ENCODE data around the gene ZNF345.
A peak's percentile ranks its signal among the peaks of the same experiment; 100 is the strongest.

Gene ZNF345

DNA sequence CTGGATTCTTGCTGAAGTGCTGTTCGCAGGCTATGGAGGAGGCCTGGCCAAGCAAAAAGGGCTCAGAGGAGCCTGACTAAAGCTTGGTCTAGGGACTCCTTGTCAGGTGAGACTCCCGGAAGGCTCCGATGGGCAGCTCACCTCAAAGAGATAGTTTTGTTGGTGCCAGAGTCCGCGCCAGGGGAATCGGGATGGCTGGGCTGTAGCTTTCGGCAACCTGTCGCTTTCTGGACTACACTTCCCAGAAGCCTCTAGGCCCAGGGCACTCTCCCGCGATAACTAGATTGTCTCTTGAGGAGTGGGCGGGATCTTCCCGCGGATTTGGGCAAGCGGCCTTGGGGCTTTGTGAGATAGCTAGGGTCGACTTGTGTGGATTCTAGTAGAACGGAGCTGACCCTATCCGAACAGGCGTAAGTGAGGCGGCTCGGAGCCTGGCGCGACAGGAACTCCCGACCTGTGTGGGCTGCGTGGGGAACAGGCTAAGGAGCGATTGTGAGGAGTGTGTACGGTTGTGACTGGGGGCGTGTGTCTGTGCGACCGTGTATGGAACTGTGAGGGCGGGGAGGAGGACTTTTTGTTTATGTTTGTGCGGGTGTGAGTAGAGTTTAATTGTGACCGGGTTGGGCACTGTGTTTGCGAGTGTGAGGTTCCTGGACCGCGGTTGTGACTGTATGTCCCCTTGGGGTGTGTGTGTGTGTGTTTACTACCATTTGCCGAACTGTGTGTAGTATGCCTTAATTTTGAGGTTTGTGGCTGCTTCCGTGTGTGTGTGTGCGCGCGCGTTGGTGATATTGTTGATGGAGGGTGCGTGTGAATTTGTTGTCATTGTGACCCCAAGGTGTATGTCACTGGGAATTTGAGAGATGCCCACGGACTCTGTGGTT, at the start of gene ZNF345:
Gene ZNF345, plus strand, starts transcription at position 318 of the 884 bp plus-strand sequence. CDS start 25,955 bp downstream, outside the sequence.
- peak; percentile 99 for DNase-seq

DNA sequence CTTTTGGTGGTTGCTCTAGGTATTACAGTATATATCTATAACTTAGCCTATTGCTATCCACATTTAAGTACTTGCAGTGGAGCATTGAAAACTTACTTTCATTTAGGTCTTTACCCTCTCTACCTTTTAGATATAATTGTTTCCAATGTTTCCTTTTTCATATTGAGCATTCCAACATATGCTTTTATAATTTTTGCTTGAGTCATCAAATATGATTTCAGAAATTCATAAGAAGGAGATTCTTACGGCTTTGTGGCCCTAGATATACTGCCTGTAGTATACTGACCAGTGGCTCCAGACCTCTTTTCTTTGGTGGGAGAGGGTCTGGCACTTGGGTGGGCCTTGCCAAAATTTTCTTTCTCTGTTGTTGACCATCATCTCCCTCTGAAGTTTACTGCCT, 45.3 kb upstream of the ZNF345 start:
- DNase-seq, result no peak

DNA sequence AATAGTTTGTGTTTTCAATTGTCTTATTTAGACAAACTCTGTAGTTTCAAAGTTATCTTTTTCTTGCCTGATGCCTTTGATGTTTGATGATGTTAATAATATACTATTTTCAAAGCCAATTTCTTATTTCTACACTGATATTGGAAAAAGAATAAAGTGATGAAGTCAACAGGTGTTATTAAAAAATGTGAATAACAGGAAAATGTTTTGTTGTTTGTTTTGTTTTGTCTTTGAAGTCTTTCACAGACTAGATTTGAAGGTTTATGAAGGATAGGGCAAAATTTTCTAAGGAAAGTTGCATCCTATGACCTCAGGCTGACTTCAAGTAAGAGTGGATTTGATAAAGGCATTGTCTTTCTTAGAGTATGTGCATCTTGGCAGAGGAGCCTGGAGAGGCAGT, 43.6 kb upstream of the ZNF345 start:
- DNase-seq, result no peak

DNA sequence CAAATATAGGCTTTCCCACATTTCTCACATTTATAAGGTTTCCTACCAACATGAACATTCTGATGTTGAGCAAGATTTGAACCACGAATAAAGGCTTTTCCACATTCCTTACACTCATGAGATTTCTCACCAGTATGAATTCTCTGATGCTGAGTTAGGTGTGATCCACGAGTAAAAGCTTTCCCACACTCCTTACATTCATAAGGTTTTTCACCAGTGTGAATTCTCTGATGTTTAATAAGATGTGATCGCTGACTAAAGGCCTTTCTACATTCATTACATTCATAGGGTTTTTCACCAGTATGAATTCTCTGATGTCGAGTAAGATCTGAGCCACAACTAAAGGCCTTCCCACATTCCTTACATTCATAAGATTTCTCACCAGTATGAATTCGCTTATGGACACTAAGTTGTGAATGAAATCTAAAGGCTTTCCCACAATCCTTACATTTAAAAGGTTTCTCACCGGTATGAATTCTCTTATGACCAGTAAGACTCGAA, 31.5 kb upstream of the ZNF345 start:
- no peak for DNase-seq

DNA sequence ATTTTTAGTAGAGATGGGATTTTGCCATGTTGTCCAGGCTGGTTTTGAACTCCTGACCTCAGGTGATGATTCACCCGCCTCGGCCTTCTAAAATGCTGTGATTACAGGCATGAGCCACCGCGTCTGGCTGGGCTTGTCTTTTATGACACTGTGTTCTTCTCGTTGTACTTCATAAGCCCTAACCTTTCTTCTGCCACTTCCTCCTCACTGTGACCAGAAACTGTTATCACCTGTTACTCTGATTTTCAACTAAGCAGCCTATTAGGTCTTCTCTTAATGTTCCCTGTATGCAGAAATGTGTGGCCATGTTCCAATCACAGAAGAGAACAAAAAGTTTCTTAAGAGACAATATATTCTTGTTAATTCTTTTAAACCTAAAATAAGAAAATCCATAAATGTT, 28.9 kb upstream of the ZNF345 start:
- no peak for DNase-seq

DNA sequence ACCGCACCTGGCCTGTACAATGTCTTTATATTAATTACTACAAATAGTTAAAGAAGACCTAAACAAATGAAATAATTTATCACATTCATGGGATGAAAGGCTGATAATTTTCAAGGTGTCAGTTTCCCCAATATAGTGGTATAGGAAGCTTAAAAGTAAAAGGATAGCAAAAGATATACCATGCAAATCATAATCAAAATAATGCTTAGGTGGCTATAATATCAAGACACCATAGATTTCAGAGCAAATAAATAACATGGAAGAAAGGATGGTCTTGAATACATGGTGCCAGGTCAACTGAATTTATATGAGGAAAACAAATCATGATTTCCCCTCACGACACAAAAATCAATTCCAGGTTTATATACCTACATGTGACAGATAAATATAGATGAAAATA, 17.2 kb upstream of the ZNF345 start:
- DNase-seq, result no peak

DNA sequence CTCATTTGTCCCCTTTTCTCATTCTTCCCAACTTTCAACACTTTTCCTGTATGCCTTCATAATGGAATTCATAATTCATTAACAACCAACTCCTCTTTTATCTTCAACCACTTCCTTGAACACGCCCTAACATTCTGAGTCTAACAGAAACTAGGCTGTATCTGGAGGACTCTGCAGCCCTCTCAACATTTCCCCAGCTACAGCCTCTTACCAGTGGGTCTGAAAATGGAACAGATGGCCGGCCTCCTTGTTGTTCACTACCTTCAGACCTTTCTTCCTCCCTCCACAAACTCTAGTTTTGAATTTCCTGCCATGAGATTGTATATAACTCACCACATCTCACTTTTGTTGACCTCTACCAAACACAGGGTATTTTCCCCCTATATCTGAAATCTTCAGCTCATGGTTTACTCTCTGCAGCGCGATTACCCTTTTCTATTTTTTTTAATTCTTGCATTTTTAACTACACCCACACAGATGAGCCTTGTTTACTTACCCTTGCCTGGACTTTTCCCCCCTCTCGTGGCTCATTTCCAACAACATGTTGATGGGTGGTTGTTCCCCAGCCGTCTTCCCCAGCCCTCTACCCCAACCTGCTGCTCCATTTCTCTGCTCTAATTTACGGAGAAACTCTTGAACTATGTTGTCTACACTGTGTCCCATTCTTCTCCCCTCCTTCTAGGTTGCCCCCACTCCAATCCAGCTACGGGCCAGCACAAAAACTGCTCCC, 13.3 kb upstream of the ZNF345 start:
- peak; percentile 47 for DNase-seq

DNA sequence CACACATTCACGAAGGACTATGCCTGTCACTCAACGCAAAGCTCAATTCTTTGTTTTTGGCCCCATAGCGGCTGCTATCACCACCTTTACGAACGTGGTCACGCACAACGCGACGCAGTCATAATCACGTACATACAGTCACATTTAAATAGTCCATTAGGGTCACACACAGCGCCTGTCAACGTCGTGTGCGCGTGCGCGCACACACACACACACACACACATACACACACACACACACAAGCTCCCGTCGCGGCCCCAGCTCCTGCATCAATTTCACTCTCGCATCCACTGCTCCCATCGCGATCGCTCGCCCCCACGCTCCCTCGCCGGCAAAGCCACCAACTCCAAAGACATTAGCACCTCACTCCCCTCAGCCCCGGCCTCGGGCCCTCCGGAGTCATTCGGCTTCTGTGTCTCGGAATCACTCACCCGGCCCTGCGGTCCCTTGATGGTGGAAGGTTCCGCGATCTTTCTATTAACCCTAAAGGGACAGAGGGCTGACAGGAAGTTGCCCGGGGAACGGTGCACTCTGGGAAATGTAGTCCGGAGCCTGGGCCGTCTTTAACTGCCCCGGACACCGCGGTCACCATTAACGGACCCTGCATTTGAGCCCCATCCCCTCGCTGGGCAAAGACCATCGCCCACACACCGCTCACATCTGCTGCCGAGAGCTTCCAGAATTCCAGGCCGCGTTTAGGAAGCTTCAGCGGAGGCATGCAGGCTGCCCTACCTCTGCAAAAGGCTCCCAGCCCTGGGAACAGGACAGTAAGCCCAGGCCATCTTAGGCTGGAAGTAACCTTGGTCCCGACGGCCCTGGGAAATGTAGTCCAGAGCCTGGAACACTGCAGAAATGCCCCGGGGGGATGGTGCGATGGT, 12.5 kb upstream of the ZNF345 start, which contains the start of gene ZNF790:
Gene ZNF790, minus strand, starts transcription at position 482 of the 878 bp plus-strand sequence. CDS start 12,768 bp downstream, outside the sequence.
- DNase-seq, result peak; percentile 96

DNA sequence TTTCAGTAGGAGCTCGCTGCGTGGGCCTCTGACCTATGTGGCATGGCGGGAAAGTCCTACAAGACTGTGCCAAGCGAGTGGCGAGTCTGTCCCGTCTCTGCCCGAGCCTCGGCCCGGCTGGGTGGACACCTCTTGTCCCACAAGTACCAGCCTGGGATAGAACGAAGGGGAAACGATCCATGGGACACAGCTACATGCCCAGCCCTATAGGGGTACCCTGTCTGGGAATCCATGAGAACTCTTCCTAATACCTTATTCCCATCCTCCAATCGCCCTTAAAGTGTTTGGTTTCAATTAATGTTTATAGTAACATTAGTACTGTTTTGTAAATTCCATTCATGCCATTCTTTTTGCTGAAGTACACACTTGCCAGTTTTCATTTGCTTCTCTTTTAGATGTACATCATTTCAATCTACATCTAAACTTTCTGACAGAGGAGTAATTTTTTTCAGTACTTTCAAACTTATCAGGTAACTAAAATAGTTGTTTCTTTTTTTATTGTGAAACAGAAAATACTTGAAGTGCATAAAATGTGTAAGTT, 11.8 kb upstream of the ZNF345 start:
- no peak for DNase-seq

DNA sequence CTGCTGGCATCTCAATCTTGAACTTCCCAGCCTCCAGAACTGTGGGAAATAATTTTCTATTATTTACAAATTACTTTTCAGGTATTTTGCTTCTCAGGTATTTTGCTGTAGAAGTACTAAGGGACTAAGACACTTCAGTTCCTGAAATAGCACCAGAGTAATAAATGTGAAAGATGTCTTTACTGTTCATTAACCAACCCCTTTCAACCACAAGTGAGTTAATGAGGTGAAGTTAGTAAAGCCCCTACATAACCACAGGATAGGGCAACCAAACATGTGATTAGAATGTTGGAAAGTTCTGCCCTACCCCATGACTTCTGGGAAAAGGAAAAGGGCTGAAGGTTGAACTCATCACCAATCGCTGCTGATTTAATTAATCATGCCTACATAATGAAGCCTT, 2.7 kb upstream of the ZNF345 start:
- no peak for DNase-seq

DNA sequence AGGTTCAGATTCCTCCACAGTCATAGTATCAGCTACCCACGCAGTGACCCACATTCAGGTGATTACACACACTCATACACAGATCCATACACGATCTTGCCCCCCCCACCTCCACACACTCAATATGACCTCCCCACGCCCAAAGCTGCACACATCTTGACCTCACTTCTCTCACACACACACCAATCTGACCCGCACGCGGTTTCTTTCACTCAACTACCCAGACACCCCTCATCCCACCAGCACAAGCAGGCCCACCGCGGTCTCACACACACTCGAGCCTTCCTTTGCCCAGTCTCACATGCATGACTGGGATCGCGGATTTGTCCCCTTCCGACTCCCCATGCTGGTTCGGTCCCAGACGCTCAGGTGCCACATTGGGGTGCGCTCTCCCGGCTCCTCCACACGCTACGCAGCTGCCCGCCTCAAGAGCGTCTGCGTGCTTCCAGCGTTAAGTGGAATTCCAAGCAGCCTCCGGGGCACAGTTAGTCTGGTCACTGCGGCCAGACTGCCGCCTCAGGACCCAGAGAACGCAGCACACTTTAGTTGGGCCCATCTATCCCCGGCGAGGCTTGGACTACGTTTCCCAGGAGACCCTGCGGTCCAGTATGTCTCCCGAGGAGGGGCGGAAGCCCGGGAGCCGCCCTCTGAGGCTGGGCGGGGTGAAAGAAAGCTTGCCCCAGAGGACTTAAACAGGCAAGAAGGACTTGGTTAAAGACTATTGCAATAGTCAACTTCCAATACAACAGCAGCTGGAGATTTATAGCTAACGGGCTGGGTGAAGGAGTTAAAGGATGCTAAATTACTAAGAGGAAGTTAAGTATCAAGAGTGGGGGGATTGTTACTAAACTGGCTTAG, 746 bp upstream of the ZNF345 start:
- DNase-seq, result peak; percentile 95

DNA sequence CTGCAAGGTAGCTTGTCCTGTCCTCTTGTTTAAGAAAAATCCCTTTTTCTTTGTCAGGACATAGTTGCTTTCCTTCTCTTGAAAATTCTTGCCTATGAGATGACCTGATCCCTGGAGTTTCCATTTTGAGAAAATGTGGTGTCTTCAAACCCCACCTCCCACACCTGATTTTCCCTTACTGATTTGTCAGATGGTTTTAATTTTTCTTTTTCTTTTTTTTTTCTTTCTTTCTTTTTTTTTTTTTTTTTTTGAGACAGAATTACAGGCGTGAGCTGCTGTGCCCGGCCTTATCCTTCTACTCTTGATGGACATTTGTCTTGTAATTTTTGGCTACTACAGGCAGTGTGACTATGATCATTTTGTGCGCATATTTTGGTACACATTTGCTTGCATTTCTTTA, 1.2 kb downstream of the ZNF345 start:
- DNase-seq, result no peak

DNA sequence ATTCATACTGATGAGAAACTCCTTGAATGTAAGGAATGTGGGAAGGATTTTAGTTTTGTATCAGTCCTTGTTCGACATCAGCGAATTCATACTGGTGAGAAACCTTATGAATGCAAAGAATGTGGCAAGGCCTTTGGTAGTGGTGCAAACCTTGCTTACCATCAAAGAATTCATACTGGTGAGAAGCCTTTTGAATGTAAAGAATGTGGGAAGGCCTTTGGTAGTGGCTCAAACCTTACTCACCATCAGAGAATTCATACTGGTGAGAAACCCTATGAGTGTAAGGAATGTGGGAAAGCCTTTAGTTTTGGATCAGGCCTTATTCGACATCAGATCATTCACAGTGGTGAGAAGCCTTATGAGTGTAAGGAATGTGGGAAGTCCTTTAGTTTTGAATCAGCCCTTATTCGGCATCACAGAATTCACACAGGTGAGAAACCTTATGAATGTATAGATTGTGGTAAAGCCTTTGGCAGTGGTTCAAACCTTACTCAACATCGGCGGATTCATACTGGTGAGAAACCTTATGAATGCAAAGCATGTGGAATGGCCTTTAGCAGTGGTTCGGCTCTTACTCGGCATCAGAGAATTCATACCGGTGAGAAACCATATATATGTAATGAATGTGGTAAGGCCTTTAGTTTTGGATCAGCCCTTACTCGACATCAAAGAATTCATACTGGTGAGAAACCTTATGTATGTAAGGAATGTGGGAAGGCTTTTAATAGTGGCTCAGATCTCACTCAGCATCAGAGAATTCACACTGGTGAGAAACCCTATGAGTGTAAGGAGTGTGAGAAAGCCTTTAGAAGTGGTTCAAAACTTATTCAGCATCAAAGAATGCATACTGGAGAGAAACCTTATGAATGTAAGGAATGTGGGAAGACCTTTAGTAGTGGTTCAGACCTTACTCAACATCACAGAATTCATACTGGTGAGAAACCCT, 26.6 kb downstream of the ZNF345 start:
- DNase-seq, result no peak

DNA sequence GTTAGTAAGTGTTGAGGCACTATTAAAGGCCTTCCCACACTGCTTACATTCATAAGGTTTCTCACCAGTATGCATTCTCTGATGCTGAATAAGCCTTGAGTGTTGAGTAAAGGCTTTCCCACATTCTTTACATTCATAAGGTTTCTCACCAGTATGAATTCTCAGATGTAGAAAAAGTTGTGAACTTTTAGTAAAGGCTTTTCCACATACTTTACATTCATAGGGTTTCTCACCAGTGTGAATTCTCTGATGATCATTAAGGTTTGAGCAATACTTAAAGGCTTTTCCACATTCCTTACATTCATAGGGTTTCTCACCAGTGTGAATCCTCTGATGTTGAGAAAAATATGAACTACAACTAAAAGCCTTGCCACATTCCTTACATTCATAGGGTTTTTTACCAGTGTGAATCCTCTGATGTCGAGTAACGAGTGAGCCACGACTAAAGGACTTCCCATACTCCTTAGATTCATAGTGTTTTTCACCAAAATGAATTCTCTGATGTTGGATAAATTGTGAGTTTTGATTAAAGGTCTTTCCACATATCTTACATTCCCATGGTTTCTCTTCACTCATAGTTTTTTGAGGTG, 41.2 kb downstream of the ZNF345 start:
- DNase-seq, result no peak

DNA sequence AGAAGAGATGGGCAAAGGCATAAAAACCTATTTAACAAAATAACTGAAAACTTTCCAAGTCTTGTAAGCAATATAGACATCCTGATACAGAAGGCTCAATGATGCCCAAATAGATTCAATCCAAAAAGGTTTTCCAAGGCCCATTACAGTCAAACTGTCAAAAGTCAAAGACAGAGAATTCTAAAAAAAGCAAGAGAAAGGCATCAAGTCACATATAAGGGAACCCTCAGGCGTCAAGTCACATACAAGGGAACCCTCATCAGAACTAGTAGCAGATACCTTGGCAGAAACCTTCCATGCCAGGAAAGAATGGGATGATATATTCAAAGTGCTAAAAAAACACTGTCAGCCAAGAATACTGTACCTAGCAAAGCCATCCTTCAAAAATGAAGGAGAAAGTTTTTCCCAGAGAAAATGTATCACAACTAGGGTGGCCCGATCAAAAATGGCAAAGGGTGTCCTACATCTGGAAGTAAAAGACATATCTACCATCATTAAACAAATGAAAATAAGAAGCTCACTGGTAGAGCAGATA, 44.2 kb downstream of the ZNF345 start:
- DNase-seq, result no peak

DNA sequence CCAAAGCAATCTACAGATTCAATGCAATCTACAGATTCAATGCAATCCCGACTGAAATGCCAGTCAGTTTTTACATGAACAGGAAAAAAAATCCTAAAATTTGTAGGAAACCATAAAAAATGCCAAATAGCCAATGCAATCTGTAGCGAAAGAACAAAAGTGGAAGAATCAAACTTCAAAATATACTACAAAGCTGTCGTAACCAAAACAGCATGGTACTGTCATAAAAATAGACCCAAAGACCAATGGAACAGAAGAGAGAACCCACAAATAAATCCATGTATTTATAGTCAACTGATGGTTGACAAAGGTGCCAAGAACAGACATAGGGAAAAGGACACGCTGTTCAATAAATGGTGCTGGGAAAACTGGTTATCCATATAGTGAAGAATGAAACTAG, 47.7 kb downstream of the ZNF345 start:
- DNase-seq, result no peak

DNA sequence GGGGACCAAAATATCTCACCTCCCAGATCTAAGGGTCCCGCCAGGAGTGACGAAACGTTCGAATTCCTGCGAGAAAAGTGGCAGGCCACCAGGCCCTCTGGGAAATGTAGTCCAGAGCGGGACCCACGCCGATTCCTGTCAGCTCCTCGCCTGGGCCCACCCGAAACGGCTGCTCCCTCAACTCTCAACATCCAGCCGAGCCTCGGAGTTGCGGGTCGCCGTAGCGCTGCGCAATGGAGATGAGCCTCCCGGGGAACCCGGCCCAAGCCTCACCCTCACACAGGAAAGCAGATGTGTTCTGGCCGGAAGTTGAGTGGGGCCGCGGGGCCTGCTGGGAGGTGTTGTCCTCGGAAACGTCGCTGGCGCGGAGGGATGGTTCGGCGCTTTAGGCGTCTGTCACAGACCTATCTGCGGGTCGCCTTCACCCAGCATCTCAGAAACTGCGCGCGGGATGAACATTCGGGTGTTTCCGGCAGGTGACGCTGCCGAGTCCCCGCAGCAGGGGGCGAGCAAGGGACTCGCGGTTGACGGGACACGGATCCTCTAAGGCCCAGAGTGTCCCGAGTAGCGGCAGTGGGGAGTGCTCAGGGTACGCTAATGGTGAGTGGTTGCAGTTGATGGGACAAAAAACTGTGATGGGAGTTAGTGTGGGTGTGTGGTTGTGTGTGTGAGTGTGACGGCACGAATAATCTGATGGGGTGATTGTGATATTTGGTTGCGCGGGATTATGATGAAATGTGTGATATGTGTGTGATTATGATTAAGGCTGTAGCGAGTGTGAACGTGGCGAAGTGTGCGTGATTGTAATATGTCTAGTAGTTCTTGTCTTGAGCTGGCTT, 65.5 kb downstream of the ZNF345 start, which contains the start of the genes ZNF568 and ZNF829:
Gene ZNF568, plus strand, starts transcription at position 341 of the 839 bp plus-strand sequence. CDS start 6,439 bp downstream, outside the sequence.
Gene ZNF829, minus strand, starts transcription at position 300 of the 839 bp plus-strand sequence. CDS start 1,124 bp downstream, outside the sequence.
- peak; percentile 88 for DNase-seq

DNA sequence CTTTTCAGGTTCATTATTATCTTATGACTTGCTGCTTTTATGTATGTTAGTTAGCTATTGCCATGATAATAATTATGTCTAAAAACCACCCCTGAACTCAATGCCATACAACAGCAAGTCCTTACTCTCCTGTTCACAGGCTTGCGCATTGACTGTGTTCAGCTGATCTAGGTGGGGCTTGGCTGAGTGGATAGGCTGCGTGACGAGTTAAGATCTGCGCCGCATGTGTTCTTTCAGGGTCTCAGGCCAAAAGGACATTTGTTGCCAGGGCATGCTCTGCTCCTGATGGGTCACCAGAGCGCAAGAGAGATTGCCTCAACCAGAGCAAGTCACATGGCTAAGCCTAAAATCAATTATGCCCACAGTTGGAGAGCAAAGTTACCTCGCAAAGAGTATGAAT, 66.3 kb downstream of the ZNF345 start:
- DNase-seq, result peak; percentile 14
